Muscle of arm (tissue), 12 donors: ENCODE results near the gene PXK. TPM values are rescaled to one million over a fixed set of nuclear protein-coding genes. Genes with fewer than 3 reads are reported as not detected.
"Not testable (repeated sequence)": the region's sequence is repeated elsewhere in the genome, so short reads cannot be mapped to it uniquely, and the experiment has no call there.

Experiments used
- DNase-seq: peaks from one replicate; pipeline ENCODE4 v3.0.0-alpha.2; 2013
- polyA plus RNA-seq, 12 donors: library from polyadenylated mRNA; unstranded; fragments of 120-200 nt; gene quantifications; one replicate each; pipeline ENCODE4 v1.2.1, GENCODE V29; 2013; ENCODE audit not compliant: insufficient read length in 12 of 12

PXK gene
- polyA plus RNA-seq, 12 donors, result 16.5 to 45.0 (median 25.0) TPM; not detected in 1

- no peak for DNase-seq
Measured at GRCh38 chr3:58322793-58323192, 9.9 kb upstream of the PXK start.

DNA sequence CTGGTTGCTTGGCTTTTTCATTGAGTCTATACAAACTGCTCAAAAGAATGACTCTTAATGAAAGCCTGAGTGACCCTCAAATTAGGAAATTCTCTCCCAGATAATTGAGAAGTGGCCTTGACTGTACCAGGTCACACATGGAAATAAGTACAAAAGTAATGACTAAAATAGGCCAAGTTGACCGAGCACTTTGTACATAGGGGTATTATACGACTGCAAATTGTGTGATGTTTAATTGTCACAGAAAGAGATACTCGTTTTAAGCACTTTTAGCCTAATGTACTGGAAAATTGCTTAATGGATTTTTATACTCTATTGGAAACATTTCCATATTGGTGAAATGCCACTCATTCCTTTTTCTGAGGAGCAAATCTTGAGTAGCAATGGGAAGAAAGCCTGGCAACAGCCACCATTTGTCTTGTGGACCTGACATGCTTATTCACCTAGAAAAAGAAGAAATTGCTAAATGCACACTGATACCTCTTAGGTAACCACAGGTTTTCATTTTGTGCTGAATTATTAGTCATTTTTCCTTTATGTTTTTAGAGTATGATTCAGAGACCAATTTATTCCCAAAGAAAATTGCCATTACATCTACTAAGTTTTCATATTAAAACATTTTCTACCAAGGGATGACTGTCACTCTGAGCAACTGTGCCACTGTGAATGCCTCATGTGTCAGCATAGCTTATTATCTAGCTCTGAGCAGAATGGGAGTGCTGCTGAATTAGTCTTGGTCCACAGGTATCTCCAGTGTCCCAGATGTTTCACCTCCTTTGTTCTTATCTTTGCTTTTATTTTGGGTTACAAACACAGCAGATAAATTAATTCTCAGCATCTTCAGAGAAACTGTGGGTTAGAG, 8.9 kb upstream of the PXK start:
- DNase-seq, result no peak

GRCh38 chr3:58324391-58325390, 8.0 kb upstream of the PXK start:
- no peak for DNase-seq

GRCh38 chr3:58325525-58325992, 7.1 kb upstream of the PXK start:
- DNase-seq, result no peak

- DNase-seq, result no peak
Measured at GRCh38 chr3:58326267-58326900, 6.3 kb upstream of the PXK start.

GRCh38 chr3:58329150-58329921, 3.4 kb upstream of the PXK start:
- no peak for DNase-seq

DNA sequence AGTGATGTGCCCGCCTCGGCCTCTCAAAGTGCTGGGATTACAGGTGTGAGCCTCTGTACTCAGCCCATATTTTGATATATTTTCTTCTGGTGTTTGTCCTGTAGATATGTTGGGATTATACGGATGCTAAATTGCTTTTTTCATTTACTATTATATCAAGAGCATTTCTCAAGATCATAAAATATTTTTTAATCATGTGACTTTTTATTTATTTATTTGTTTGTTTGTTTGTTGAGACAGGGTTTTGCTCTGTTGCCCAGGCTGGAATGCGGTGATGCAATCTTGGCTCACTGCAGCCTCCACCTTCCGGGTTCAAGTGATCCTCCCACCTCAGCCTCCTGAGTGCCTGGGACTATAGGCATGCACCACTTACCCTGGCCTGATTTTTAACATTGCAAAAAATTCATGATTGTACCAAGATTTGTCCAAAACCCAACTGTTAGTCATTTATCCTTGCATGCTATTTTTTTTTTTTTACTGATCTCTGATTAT, 2.7 kb upstream of the PXK start:
- DNase-seq, result no peak

GRCh38 chr3:58331593-58332152, 1.0 kb upstream of the PXK start:
- DNase-seq, result no peak

DNA sequence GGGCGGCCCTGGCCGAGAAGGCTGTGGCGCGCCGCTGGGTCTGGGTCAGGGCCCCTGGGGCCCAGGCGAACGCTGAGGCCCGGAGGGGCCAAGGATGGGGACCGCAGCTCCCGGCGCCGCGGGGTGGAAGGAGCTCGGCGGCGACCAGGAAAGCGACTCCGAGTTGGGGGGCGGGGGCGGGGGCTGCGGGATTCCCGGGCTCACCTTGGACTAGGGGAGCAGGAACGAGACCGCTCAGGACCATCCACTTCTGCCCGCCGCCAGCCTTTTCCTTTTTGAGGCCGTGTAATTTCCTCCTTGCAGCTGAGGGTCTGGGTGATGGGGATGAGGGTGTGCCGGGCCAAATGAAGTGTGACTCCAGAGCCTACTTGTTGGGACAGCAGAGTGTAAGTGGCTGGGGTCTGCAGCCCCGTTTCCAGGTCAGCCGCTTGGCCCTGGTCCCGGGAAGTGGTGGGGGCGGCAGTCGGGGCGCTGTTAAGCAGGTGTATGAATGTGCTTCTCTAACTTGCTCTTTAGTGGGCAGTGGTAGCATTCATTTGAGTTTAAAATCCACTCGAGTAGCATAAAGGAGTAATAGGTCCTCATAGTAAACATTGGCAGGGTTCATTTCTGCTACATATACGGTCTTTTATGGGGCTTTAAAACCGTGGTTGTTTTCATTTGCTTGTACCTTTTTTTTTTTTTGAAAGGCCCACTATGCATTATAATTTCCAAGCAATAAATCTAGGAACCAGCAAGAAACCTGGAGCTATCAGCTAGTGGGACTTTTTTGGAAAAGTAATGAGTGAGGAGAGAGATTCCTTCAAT, 717 bp downstream of the PXK start:
- no peak for DNase-seq

- DNase-seq, result no peak
Measured at GRCh38 chr3:58334013-58334321, 1.3 kb downstream of the PXK start.

DNA sequence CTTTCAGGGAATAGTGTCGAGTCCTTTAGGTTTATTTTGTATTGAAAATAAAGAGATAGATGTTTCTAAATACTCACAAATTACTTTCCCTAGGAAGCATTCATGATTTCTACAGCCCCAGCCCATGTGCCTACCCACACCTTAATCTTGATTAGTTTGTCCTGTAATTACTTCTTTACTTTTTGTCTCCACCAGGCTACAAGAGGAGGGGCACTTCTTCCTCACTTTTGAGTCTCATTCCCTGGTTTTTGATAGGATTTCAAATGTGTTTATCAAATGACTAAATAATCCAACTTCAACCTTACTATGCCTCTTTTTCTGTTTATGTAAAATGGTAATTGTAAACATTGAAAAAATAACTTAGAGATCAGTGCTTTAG, 1.8 kb downstream of the PXK start:
- DNase-seq, result no peak

- DNase-seq, result no peak
Measured at GRCh38 chr3:58335652-58335947, 2.9 kb downstream of the PXK start.

GRCh38 chr3:58336135-58336882, 3.6 kb downstream of the PXK start:
- no peak for DNase-seq

GRCh38 chr3:58337190-58337589, 4.5 kb downstream of the PXK start:
- DNase-seq, result no peak

- DNase-seq, result not testable (repeated sequence)
Measured at GRCh38 chr3:58339146-58339545, 6.5 kb downstream of the PXK start.

DNA sequence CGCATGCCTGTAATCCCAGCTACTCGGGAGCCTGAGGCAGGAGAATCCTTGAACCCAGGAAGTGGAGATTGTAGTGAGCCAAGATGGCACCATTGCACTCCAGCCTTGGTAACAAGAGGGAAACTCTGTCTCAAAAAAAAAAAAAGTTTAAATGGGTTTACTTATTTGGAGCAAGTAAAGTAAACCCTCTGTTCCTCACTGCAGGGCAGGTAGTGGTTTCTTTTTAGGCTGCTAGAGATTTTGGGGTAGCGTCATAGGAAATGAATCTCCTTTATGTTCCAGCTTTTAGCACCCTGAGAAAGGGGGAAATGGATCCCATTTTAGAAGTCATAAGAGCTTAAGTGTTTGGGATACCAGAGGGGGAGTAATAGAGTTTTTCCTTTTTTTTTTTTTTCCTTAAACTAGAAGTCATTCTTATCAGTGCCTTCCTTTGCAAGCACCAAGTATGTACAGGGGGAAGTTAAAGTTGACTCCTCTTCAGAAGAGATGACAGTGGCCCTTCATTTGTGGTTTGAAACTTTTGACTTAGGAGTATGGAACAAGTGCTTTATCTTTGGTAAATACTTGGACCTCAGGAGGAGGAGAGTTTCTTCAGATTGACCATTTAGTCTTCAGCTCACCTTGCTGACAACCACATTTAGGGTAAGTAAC, 8.0 kb downstream of the PXK start:
- no peak for DNase-seq

GRCh38 chr3:58341376-58341775, 8.7 kb downstream of the PXK start:
- DNase-seq, result no peak

DNA sequence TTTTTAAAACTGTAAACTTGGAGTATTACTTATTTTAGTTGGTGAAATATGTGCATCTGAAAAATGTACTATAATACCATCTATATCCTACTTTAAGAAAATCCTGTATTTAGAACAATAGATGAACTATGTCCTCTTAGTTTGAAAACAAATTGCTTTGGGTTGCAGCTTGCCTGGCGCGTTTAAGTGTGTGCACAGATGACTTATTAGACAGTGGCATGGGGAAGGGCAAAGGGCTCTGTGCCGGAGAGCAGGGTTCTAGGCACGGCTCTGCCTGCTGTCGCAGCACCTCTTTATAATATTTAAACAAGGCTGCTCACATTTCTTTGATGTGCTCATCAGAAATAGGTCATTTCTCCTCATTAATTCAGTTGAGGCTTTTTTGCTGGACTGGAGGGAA, 10.0 kb downstream of the PXK start:
- no peak for DNase-seq

DNA sequence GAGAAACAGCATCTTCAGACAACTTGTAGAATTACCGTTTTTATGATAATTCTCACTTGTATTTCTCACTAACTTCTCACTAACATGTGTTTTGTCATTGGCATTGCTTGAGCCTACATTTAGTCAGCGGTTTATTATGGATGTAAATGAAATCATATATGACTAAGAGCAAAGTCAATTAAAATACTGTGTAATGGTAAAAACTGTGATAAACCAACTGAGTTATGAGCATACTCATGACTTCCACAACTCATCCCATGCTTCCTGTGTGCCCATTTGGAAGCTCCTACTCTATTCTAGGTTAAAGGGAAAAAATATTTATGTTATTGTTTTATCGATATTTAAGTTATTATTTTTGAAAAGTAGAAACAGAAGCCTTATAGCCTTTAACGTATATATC, 12.8 kb downstream of the PXK start:
- DNase-seq, result no peak
